ENCODE measurements around the gene MACC1. TPM values are rescaled to one million over a fixed set of nuclear protein-coding genes. Genes with fewer than 3 reads are reported as not detected.

Gene MACC1
- total and polyA plus RNA-seq, 9 of the 15 experiments (the other 6 are each of a cell fraction or from before 2014, with no cell fraction given) = 5.9 to 30.2 (median 10.4) TPM

DNA sequence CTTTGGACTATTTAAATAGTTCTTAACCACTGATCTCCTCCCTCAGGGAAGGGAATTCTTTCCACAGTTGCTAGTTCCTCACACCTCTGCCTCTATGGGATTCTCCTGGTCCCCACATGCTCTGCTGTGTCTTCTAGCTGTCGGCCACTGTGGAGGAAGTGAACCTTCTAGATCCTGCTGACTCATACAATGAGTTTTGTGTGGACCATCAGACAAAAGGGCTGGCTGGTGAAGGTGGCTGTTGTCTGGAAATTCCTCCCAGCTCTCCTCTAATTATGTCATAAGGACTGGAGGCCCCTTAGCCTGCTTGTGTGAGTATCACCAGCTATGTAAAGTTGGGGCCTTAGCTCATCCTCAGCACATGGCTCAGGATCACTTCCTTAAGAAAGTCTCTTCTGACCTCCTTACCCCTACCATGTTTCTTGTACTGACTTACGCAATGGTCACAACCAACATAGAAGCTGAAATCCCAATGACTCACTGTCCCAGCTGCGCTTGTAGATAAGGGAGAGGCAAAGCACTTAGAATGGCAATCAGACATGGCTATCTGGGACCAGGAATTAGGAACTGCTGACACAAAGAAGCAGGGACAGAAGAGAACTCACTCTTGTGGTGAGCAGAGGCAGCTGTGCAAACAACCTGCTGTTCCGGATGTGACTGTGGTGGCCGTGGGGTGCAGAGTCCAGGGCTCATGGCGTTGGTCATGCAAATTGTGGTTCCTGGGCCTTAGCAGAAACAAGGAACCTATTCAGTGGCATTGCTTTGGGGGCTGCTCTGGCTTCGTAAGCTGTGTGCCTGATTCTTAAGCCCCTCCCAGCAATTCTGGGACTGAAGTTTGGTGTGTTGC, 2.5 kb upstream of the MACC1 start (continued):
- TF ChIP-seq, protein P1, sequence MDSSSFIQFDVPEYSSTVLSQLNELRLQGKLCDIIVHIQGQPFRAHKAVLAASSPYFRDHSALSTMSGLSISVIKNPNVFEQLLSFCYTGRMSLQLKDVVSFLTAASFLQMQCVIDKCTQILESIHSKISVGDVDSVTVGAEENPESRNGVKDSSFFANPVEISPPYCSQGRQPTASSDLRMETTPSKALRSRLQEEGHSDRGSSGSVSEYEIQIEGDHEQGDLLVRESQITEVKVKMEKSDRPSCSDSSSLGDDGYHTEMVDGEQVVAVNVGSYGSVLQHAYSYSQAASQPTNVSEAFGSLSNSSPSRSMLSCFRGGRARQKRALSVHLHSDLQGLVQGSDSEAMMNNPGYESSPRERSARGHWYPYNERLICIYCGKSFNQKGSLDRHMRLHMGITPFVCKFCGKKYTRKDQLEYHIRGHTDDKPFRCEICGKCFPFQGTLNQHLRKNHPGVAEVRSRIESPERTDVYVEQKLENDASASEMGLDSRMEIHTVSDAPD (CRISPR knock-in tag; IDR thresholded peaks at IDR 0.05) = peak; percentile 60; the same call in 1 of the 2 replicates
- TF ChIP-seq, protein P2, sequence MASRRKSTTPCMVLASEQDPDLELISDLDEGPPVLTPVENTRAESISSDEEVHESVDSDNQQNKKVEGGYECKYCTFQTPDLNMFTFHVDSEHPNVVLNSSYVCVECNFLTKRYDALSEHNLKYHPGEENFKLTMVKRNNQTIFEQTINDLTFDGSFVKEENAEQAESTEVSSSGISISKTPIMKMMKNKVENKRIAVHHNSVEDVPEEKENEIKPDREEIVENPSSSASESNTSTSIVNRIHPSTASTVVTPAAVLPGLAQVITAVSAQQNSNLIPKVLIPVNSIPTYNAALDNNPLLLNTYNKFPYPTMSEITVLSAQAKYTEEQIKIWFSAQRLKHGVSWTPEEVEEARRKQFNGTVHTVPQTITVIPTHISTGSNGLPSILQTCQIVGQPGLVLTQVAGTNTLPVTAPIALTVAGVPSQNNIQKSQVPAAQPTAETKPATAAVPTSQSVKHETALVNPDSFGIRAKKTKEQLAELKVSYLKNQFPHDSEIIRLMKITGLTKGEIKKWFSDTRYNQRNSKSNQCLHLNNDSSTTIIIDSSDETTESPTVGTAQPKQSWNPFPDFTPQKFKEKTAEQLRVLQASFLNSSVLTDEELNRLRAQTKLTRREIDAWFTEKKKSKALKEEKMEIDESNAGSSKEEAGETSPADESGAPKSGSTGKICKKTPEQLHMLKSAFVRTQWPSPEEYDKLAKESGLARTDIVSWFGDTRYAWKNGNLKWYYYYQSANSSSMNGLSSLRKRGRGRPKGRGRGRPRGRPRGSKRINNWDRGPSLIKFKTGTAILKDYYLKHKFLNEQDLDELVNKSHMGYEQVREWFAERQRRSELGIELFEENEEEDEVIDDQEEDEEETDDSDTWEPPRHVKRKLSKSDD (conservative IDR thresholded peaks at IDR 0.05; ENCODE audit: low read length) = peak; percentile 80; the same call in 1 of the 2 replicates
- TF ChIP-seq, protein P3, sequence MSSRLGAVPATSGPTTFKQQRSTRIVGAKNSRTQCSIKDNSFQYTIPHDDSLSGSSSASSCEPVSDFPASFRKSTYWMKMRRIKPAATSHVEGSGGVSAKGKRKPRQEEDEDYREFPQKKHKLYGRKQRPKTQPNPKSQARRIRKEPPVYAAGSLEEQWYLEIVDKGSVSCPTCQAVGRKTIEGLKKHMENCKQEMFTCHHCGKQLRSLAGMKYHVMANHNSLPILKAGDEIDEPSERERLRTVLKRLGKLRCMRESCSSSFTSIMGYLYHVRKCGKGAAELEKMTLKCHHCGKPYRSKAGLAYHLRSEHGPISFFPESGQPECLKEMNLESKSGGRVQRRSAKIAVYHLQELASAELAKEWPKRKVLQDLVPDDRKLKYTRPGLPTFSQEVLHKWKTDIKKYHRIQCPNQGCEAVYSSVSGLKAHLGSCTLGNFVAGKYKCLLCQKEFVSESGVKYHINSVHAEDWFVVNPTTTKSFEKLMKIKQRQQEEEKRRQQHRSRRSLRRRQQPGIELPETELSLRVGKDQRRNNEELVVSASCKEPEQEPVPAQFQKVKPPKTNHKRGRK (tag; IDR thresholded peaks at IDR 0.05) = no peak
- peak; percentile 100 for TF ChIP-seq ETV1 (tag; conservative IDR thresholded peaks at IDR 0.05; ENCODE audit: low read depth)
- TF ChIP-seq, protein P4, sequence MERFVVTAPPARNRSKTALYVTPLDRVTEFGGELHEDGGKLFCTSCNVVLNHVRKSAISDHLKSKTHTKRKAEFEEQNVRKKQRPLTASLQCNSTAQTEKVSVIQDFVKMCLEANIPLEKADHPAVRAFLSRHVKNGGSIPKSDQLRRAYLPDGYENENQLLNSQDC (CRISPR knock-in tag; IDR thresholded peaks at IDR 0.05) = peak; percentile 66; the same call in 1 of the 2 replicates
- TF ChIP-seq, protein P5, sequence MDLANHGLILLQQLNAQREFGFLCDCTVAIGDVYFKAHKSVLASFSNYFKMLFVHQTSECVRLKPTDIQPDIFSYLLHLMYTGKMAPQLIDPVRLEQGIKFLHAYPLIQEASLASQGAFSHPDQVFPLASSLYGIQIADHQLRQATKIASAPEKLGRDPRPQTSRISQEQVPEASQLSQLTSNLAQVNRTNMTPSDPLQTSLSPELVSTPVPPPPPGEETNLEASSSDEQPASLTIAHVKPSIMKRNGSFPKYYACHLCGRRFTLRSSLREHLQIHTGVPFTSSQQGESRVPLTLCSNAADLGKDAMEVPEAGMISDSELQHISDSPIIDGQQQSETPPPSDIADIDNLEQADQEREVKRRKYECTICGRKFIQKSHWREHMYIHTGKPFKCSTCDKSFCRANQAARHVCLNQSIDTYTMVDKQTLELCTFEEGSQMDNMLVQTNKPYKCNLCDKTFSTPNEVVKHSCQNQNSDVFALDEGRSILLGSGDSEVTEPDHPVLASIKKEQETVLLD (IDR thresholded peaks at IDR 0.05) = peak; percentile 88
- TF ChIP-seq ZNF41 (CRISPR knock-in tag; conservative IDR thresholded peaks at IDR 0.05) = peak; percentile 87
- no peak for TF ChIP-seq ZNF3 (CRISPR knock-in tag; IDR thresholded peaks at IDR 0.05)
- no peak for TF ChIP-seq MED1 (CRISPR knock-in tag; IDR thresholded peaks at IDR 0.05; ENCODE audit: borderline replicate concordance)
- no peak for TF ChIP-seq STAG1 (CRISPR knock-in tag; IDR thresholded peaks at IDR 0.05; ENCODE audit: borderline replicate concordance)
- no peak for TF ChIP-seq GTF2F1 (IDR thresholded peaks at IDR 0.05; ENCODE audit: low read depth, low read length)
- TF ChIP-seq PML (IDR thresholded peaks at IDR 0.05; ENCODE audit: low read length) = peak; percentile 100
- TF ChIP-seq PHF20 (IDR thresholded peaks at IDR 0.05; ENCODE audit: partially characterized antibody) = peak; percentile 89
- TF ChIP-seq ZNF133 (CRISPR knock-in tag; IDR thresholded peaks at IDR 0.05) = no peak
- peak; percentile 100 for TF ChIP-seq FOSL1 (tag; conservative IDR thresholded peaks at IDR 0.05)
